NCI-H2171 treated with DMSO at 0.1 percent for 48 hours (cell line): ENCODE results near the gene R3HCC1L.

Source experiments
- DNase-seq: peaks from one replicate; lab custom pipeline; 2025; lab: John Stamatoyannopoulos, UW

Gene R3HCC1L

GRCh38 chr10:98260350-98260749 lies 125.9 kb downstream of the R3HCC1L start:
- no peak for DNase-seq

GRCh38 chr10:98260752-98261151 lies 126.3 kb downstream of the R3HCC1L start:
- DNase-seq = no peak

- no peak for DNase-seq
Observed at GRCh38 chr10:98261436-98262277, 127.2 kb downstream of the R3HCC1L start.

GRCh38 chr10:98262571-98262970 lies 128.1 kb downstream of the R3HCC1L start:
- no peak for DNase-seq

GRCh38 chr10:98263088-98263487 lies 128.6 kb downstream of the R3HCC1L start:
- DNase-seq = no peak

GRCh38 chr10:98264378-98265065 lies 130.1 kb downstream of the R3HCC1L start:
- no peak for DNase-seq

GRCh38 chr10:98265403-98266378 lies 131.2 kb downstream of the R3HCC1L start:
- no peak for DNase-seq

- DNase-seq = no peak
Observed at GRCh38 chr10:98266647-98267046, 132.2 kb downstream of the R3HCC1L start.

- DNase-seq = no peak
Observed at GRCh38 chr10:98267069-98267893, 132.8 kb downstream of the R3HCC1L start.

- peak; percentile 13 for DNase-seq
Observed at GRCh38 chr10:98267894-98268693, 133.6 kb downstream of the R3HCC1L start, which contains the start of gene LOXL4. LOXL4 (minus strand) TSS chr10:98268194; CDS start chr10:98263019, 5,175 bp downstream.

GRCh38 chr10:98268694-98269431 lies 134.4 kb downstream of the R3HCC1L start:
- DNase-seq = peak; percentile 14

- no peak for DNase-seq
Observed at GRCh38 chr10:98269435-98269912, 135.0 kb downstream of the R3HCC1L start.

- no peak for DNase-seq
Observed at GRCh38 chr10:98270073-98270740, 135.8 kb downstream of the R3HCC1L start.

GRCh38 chr10:98270786-98271185 lies 136.3 kb downstream of the R3HCC1L start:
- no peak for DNase-seq

GRCh38 chr10:98272245-98272644 lies 137.8 kb downstream of the R3HCC1L start:
- DNase-seq = no peak

GRCh38 chr10:98272656-98273055 lies 138.2 kb downstream of the R3HCC1L start:
- no peak for DNase-seq

- DNase-seq = no peak
Observed at GRCh38 chr10:98273057-98273850, 138.8 kb downstream of the R3HCC1L start.

GRCh38 chr10:98274562-98274961 lies 140.1 kb downstream of the R3HCC1L start:
- no peak for DNase-seq
